CD14-positive monocyte (primary cell): ENCODE data around the gene TPRG1L. TPM values are rescaled to one million over a fixed set of nuclear protein-coding genes. Genes with fewer than 3 reads are reported as not detected.
A peak's percentile ranks its signal among the peaks of the same experiment; 100 is the strongest.

Experiments used
- DNase-seq, 3 donors: peaks; one replicate each; pipeline ENCODE4 v3.0.0-alpha.2; 2011 to 2022
- H2AFZ ChIP-seq: 2 replicates; pipeline ENCODE4 v1.6.0; 2012; ENCODE audit warnings: mild to moderate bottlenecking, low read depth, low read length, inconsistent platforms; ENCODE audit not compliant: insufficient read depth, poor library complexity, severe bottlenecking
- H3K27ac ChIP-seq, 2 donors: 1 replicate in 1 of 2; 2 replicates in 1 of 2; pipeline ENCODE4 v1.5.1; 2012 to 2013; ENCODE audit warnings: low read length in 2 of 2, control low read depth in 1 of 2, inconsistent platforms in 1 of 2, low read depth in 1 of 2, mild to moderate bottlenecking in 1 of 2
- H3K27me3 ChIP-seq, 2 donors: one replicate each; pipeline versions ENCODE4 v1.6.0 to v1.6.1; 2011 to 2013; ENCODE audit warnings: low read length in 2 of 2; ENCODE audit not compliant: control insufficient read depth in 2 of 2, insufficient read depth in 2 of 2
- H3K36me3 ChIP-seq, 2 donors: replicated peaks in 1 of 2; 1 replicate in 1 of 2; 2 replicates in 1 of 2; pipeline versions ENCODE4 v1.5.1 to v1.6.1; 2012 to 2013; ENCODE audit warnings: low read length in 2 of 2, control low read depth in 1 of 2, inconsistent platforms in 1 of 2, mild to moderate bottlenecking in 1 of 2; ENCODE audit not compliant: insufficient read depth in 2 of 2, control insufficient read depth in 1 of 2
- H3K4me1 ChIP-seq, 2 donors: 1 replicate in 1 of 2; 2 replicates in 1 of 2; pipeline versions ENCODE4 v1.5.1 to v1.6.1; 2012 to 2013; ENCODE audit warnings: low read length in 2 of 2, control low read depth in 1 of 2, inconsistent platforms in 1 of 2, mild to moderate bottlenecking in 1 of 2, moderate library complexity in 1 of 2; ENCODE audit not compliant: insufficient read depth in 2 of 2, control insufficient read depth in 1 of 2
- H3K4me2 ChIP-seq: replicated peaks from 2 replicates; pipeline ENCODE3; 2012; ENCODE audit warnings: low read length, moderate library complexity, mild to moderate bottlenecking; ENCODE audit not compliant: poor library complexity, severe bottlenecking; ENCODE audit errors: extremely low read depth
- H3K4me3 ChIP-seq, 3 experiments: fragments of 200-600 bp in 1 of 3; sonication (generic) in 1 of 3; replicated peaks in 1 of 3; 1 replicate in 2 of 3; 2 replicates in 1 of 3; pipeline ENCODE4 v1.5.1; 2011 to 2013; ENCODE audit warnings: low read length in 3 of 3, mild to moderate bottlenecking in 3 of 3, control low read depth in 2 of 3, low read depth in 2 of 3, inconsistent platforms in 1 of 3, moderate library complexity in 1 of 3
- H3K79me2 ChIP-seq: 2 replicates; pipeline ENCODE4 v1.6.0; 2012; ENCODE audit warnings: mild to moderate bottlenecking, control low read depth, inconsistent platforms, low read length, moderate library complexity; ENCODE audit not compliant: insufficient read depth
- H3K9ac ChIP-seq: 2 replicates; pipeline ENCODE4 v1.6.0; 2017; ENCODE audit warnings: low read length, mild to moderate bottlenecking; ENCODE audit not compliant: insufficient read depth, poor library complexity, severe bottlenecking
- H3K9me3 ChIP-seq, 2 donors: replicated peaks in 1 of 2; 1 replicate in 1 of 2; 2 replicates in 1 of 2; pipeline versions ENCODE4 v1.5.1 to v1.6.1; 2012 to 2013; ENCODE audit warnings: low read length in 2 of 2, control low read depth in 1 of 2; ENCODE audit not compliant: control insufficient read depth in 1 of 2, insufficient read depth in 1 of 2
- H4K20me1 ChIP-seq: 2 replicates; pipeline ENCODE4 v1.6.0; 2012; ENCODE audit warnings: mild to moderate bottlenecking, low read length, control low read depth, moderate library complexity; ENCODE audit not compliant: insufficient read depth
- H3K27ac Mint-ChIP-seq, 7 donors: one replicate each; pipeline ENCODE4 v1.8.0; 2020; ENCODE audit warnings: mild to moderate bottlenecking in 7 of 7, mixed read lengths in 7 of 7, moderate library complexity in 6 of 7, inconsistent platforms in 2 of 7
- H3K27me3 Mint-ChIP-seq, 3 donors: one replicate each; pipeline ENCODE4 v1.8.0; 2021 to 2022; ENCODE audit warnings: low read depth in 3 of 3, mild to moderate bottlenecking in 3 of 3, mixed read lengths in 3 of 3, moderate library complexity in 3 of 3, inconsistent platforms in 1 of 3
- H3K36me3 Mint-ChIP-seq, 2 donors: one replicate each; pipeline ENCODE4 v1.8.0; 2020; ENCODE audit warnings: mixed read lengths in 2 of 2, inconsistent platforms in 1 of 2, mild to moderate bottlenecking in 1 of 2
- H3K4me1 Mint-ChIP-seq: one replicate; pipeline ENCODE4 v1.8.0; 2020; ENCODE audit warnings: mild to moderate bottlenecking, mixed read lengths
- H3K4me3 Mint-ChIP-seq, 2 donors: one replicate each; pipeline ENCODE4 v1.8.0; 2020; ENCODE audit warnings: mild to moderate bottlenecking in 2 of 2, mixed read lengths in 2 of 2, moderate library complexity in 1 of 2
- H3K9me3 Mint-ChIP-seq, 7 donors: one replicate each; pipeline ENCODE4 v1.8.0; 2020 to 2022; ENCODE audit warnings: mixed read lengths in 7 of 7, mild to moderate bottlenecking in 6 of 7, moderate library complexity in 6 of 7, inconsistent platforms in 2 of 7
- WGBS: methylation state at CpG from one replicate; pipeline ENCODE4 v1.1.5; 2013; ENCODE audit warnings: missing lambda C conversion rate; ENCODE audit not compliant: insufficient coverage; 5-methylcytosine and 5-hydroxymethylcytosine counted together
- intact Hi-C, 2 donors: fragments of 100-400 bp; cut with micrococcal nuclease; formaldehyde crosslinking; loops; one replicate each; pipeline versions ENCODE4 v1.15.0 to v1.15.1; 2023
- polyA plus RNA-seq, 3 donors: library from polyadenylated mRNA; depleted of rRNA in 1 of 3; unstranded in 2 of 3; stranded (reverse) in 1 of 3; fragments of 300-500 nt in 2 of 3; fragments of >200 nt in 1 of 3; fragmentation: Illumina TruSeq in 2 of 3; gene quantifications; 1 replicate in 2 of 3; 2 replicates in 1 of 3; pipeline ENCODE4 v1.2.3, GENCODE V29; 2012 to 2021
- TF ChIP-seq, protein P1 (sequence below): fragments of 200-600 bp; IDR thresholded peaks from one replicate; pipeline ENCODE4 v1.8.0; 2022; ENCODE audit warnings: antibody characterized with exemption, mild to moderate bottlenecking

Gene TPRG1L
- polyA plus RNA-seq, 3 donors, result 16.1 to 19.7 (median 18.5) TPM

DNA sequence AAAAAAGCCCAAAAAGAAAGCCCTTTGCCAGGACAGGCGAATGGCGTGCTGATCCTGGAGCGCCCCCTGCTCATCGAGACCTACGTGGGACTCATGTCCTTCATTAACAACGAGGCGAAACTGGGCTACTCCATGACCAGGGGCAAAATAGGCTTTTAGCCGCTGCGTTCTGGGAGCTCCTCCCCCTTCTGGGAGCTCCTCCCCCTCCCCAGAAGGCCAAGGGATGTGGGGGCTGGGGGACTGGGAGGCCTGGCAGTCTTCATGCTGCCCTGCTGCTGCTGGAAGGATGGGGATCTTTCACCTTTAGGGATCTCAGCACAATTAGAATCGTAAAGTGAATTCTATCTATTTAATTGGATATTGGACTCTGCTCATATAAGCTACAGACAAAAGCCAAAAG is 3.6 kb downstream of the TPRG1L start:
- Mint-ChIP-seq H3K27me3 (peaks cover 2 to 7% (median 3%) of the 10 kb centered on the region in 3 donors), H3K27ac (no peak overlapping the region), H3K36me3 (peaks cover 43 to 70% of the 10 kb centered on the region in 2 donors), H3K4me1 (peaks cover 24% of the 10 kb centered on the region), H3K4me3 (no peak overlapping the region), H3K9me3 (peaks cover 0 to 1% (median 0%) of the 10 kb centered on the region in 7 donors)
- H3K4me3 ChIP-seq, result no peak overlapping the region
- peaks cover 11% of the 10 kb centered on the region for H4K20me1 ChIP-seq
- no peak overlapping the region for H2AFZ ChIP-seq
- intact Hi-C loops, result loop anchor here in 1 of 2 donors (10.0 kb wide), 2 partner anchors 146 to 276 kb away; partner anchors contain the start of genes C1orf174 and SMIM1
- peaks cover 28 to 32% of the 10 kb centered on the region in 2 donors for H3K4me1 ChIP-seq
- WGBS, result 96% methylated on average over 3 of the region's 10 CpGs
- no peaks in the 10 kb centered on the region for H3K27me3 ChIP-seq
- H3K27ac ChIP-seq, result no peak overlapping the region
- H3K79me2 ChIP-seq, result peaks cover 19% of the 10 kb centered on the region
- no peaks in the 10 kb centered on the region for H3K9me3 ChIP-seq
- TF ChIP-seq, protein P1, sequence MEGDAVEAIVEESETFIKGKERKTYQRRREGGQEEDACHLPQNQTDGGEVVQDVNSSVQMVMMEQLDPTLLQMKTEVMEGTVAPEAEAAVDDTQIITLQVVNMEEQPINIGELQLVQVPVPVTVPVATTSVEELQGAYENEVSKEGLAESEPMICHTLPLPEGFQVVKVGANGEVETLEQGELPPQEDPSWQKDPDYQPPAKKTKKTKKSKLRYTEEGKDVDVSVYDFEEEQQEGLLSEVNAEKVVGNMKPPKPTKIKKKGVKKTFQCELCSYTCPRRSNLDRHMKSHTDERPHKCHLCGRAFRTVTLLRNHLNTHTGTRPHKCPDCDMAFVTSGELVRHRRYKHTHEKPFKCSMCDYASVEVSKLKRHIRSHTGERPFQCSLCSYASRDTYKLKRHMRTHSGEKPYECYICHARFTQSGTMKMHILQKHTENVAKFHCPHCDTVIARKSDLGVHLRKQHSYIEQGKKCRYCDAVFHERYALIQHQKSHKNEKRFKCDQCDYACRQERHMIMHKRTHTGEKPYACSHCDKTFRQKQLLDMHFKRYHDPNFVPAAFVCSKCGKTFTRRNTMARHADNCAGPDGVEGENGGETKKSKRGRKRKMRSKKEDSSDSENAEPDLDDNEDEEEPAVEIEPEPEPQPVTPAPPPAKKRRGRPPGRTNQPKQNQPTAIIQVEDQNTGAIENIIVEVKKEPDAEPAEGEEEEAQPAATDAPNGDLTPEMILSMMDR, result no peak
- DNase-seq, result no peak
- peaks cover 50 to 61% of the 10 kb centered on the region in 2 donors for H3K36me3 ChIP-seq
- H3K4me2 ChIP-seq, result no peak overlapping the region
- H3K9ac ChIP-seq, result no peak overlapping the region

DNA sequence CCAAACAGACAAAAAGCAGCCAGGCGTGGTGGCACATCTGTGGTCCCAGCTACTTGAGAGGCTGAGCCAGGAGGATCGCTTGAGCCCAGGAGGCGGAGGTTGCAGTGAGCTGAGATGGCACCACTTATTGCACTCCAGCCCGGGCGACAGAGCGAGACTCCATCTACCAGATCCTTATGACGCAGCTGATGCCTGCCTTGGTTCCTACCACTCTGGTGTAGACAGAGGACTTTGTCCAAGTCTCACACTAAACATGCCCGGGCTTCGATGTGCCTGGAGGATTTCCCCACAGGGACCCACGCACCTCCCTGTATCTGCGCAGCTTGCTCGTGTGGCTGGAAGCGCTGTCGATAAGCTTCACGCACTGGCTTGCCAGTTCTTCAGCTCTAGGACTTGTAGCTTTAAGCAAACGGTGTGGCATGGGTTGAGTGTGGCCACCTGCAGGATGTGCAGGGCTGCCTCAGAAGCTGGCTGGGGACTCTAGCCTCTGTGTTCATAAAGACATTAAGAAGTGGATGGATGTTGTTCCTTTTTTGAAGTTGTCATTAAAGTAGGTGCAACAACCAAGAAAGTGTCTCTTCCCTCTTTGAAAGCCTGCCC is 4.8 kb downstream of the TPRG1L start:
- H2AFZ ChIP-seq, result no peak overlapping the region
- H3K4me3 Mint-ChIP-seq, result no peak overlapping the region
- H3K4me2 ChIP-seq, result no peak overlapping the region
- H3K27me3 Mint-ChIP-seq, result peaks cover 0 to 3% (median 2%) of the 10 kb centered on the region in 3 donors
- peaks cover 4% of the 10 kb centered on the region for H4K20me1 ChIP-seq
- H3K27ac Mint-ChIP-seq, result peak overlapping the region in 2 of 7 donors; percentile 62 to 80
- peaks cover 17% of the 10 kb centered on the region for H3K4me1 Mint-ChIP-seq
- intact Hi-C loops, result loop anchor here in 1 of 2 donors (10.0 kb wide), 2 partner anchors 145 to 275 kb away; partner anchors contain the start of genes C1orf174 and SMIM1
- no peaks in the 10 kb centered on the region for H3K9me3 ChIP-seq
- peaks cover 11% of the 10 kb centered on the region for H3K79me2 ChIP-seq
- DNase-seq, result no peak
- H3K4me3 ChIP-seq, result no peak overlapping the region
- WGBS, result 97% methylated on average over 12 of the region's 16 CpGs
- H3K4me1 ChIP-seq, result peaks cover 18 to 24% of the 10 kb centered on the region in 2 donors
- H3K9ac ChIP-seq, result no peak overlapping the region
- H3K36me3 ChIP-seq, result peaks cover 63 to 73% of the 10 kb centered on the region in 2 donors
- H3K36me3 Mint-ChIP-seq, result peaks cover 54 to 82% of the 10 kb centered on the region in 2 donors
- peak overlapping the region in 1 of 2 donors; percentile 52 for H3K27ac ChIP-seq
- H3K27me3 ChIP-seq, result no peaks in the 10 kb centered on the region
- TF ChIP-seq, protein P1, result no peak
- H3K9me3 Mint-ChIP-seq, result no peaks in the 10 kb centered on the region
